Body of pancreas (tissue), 4 donors: Measurements from ENCODE around the gene WWOX.

Source experiments
- CTCF ChIP-seq, 7 experiments: fragments of 450-650 bp in 4 of 7; fragments of 200-600 bp in 3 of 7; sonication (generic) in 3 of 7; IDR thresholded peaks; one replicate each; pipeline ENCODE4 v1.5.1; 2016 to 2019; ENCODE audit warnings: antibody characterized with exemption in 7 of 7
- POLR2A ChIP-seq, 3 donors: fragments of 450-650 bp; IDR thresholded peaks; one replicate each; pipeline ENCODE4 v1.6.1; 2016; ENCODE audit warnings: antibody characterized with exemption in 3 of 3, mild to moderate bottlenecking in 2 of 3

GRCh38 chr16:79132701-79133100 is 1033.2 kb downstream of the WWOX start:
- TF ChIP-seq CTCF (IDR thresholded peaks at IDR 0.05) (no peak), POLR2A (IDR thresholded peaks at IDR 0.05) (no peak)
